ENCODE results near the gene C4orf54.

DNA sequence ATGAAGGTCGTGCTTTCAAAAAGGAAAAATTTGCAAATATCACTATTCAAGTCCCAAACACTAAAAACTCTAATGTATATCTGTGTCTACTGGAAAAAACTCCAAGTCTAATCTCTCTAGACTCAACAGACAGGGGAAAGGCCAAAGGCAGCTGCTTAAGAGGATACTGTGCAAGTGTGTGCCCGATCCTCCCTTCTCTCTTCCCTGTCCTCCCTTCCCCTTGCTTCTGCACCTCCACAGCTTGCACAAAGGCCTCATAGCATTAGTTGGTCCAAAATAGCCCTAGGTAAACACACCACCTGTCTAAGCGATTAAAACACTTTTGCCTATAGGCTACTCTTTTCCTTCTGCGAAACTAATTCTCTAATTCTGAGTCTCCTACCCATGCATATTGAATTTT is 10.6 kb downstream of the C4orf54 start:
- no peak for TF ChIP-seq EZH2phosphoT487 (IDR thresholded peaks at IDR 0.05; ENCODE audit: insufficient read depth, low read depth)
- no peak for TF ChIP-seq EZH2 (IDR thresholded peaks at IDR 0.05; ENCODE audit: insufficient read depth, poor library complexity, severe bottlenecking)

All from GM23248 (cell line).